Activated CD4-positive, alpha-beta T cell treated with anti-CD3 and anti-CD28 coated beads, Interleukin-2, amount 50 U/mL, for 48 hours (primary cell): ENCODE measurements around the gene STYK1.
"Not testable (repeated sequence)": the region's sequence is repeated elsewhere in the genome, so short reads cannot be mapped to it uniquely, and the experiment has no call there.

Source experiments
- DNase-seq, 2 experiments: peaks; one replicate each; pipeline ENCODE4 v3.0.0-alpha.2; 2020

STYK1 gene

DNA sequence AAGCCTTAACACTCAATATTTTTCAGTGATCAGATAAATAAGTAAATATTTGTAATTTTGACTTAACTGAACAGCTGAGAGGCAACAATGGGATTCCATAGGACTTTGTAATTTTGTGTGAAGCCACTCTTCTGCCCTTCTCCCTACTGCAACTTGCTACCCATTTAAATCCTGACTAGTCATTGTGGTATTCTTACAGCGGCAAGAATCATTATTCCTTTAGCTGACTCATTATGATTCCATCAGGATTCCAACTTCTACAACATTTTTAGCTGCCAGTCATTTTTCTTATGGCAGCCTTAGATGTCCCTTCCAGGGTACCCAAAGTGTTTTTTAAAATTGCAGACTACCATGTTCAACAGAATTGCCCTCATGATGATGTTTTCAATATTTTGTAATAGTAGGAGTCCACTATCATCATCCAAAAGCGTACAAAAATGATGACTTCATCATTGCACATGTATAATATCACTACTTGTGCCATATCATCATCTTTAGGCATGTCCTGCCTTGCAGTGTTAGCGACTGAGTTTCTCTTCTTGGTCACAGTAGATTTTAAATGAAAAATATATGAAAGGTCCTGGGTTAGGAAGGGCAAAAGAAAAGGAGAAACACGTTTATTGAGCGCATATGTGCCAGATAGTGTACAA lies 55.4 kb downstream of the STYK1 start:
- DNase-seq = no peak

DNA sequence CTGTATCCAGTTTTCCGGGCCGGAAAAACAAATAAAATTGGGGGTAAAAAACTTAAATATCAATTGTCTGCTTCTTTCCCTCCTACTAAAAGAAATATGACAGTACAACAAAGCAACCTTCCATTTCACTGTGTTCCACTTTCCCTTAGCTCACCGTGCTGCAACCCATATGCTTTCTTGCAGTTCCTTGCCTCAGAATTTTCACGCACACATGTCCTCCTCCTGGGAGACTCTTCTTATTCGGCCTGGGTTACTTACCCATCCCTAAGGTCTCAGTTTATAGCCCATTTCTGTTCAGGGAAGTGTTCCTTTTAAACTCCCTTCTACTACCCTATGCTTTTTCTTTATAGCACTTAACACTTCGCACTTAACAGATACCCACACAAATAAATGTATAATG lies 56.0 kb downstream of the STYK1 start:
- DNase-seq = no peak

DNA sequence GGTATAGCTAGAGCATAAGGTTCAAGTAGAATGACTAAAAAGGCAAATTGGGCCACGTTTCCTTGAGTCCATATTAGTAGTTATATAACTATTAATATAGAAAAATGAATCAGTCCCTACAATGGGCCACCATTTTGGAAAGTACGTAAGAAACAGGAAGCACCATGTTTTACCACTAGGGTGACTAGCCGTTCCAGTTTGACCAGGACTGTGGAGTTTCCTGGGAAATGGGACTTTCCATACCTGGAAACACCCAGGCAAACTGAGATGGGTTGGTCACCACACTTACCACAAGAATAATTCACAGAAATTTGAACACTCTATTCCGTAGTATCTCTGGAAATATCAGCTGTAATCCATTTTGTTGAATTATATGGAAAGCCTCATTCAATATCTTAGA lies 58.3 kb downstream of the STYK1 start:
- DNase-seq = no peak

DNA sequence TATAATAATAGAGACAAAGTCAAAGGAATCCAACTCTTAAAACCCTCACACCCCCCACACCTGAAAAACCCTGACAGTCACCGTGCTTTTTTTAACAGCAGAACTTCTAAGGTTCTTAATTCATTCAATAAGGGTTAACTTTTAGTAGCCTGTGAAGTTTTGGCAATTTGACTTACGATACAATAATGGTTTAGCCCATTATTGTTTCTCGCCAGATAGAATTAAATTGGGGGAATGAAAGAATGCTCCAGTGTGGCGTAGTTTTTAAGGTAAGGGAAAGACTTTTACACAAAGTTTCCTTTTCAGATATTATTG lies 59.8 kb downstream of the STYK1 start:
- DNase-seq = no peak

DNA sequence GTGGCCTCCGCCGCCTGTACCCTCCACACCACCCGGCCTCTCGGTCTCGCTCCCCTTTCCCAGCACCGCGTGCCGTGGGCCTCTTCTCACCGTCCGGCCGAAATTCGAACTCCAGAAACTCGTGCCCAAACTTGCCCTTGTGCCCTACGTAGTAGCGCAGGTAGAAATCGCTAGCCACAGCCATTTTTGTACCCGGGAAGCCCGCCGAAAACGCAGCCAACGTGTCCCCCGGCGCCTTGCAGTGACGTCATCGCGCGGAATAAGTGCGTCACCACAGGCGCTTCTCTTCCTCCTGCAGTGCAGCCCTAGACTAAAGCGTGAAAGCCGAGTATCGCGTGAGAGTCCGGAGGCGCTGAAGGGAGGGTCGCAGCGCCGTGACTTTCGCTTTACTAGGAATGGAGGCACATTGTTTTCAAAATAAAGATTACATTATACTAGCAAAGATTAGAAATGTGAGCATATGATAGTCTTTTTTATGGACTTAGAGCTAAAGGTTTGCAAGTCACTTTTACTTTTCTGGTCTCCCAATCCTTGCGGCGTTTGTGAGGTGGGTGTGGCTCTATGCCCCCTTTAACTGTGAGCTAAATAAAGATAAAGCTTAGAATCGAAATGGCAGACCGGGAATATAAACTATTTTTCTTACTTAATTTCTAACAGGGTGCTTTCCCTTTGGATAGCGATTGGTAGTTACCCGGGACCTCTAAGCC lies 60.4 kb downstream of the STYK1 start, which contains the start of gene MAGOHB:
Gene MAGOHB, minus strand, starts transcription at position 261 of the 707 bp plus-strand sequence. Its CDS starts 77 bp downstream, at position 184.
- DNase-seq = peak; percentile 99 to 100

DNA sequence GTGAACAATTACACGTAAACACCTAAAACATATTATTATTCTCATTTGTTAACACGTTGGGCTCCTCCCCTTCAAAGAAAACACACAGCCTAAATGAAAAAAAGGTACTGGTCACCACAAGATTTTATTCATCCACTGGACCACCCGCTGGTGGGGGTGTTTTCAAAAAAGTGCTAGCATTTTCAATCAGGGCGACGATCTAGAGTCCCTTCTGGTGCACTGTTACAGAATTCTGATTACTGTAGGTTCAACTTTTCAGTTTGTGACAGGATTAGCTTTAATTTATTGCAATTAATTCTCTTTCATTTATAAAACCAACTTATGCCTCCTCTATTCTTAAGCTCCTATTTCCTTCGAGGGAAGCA lies 60.9 kb downstream of the STYK1 start:
- no peak for DNase-seq

DNA sequence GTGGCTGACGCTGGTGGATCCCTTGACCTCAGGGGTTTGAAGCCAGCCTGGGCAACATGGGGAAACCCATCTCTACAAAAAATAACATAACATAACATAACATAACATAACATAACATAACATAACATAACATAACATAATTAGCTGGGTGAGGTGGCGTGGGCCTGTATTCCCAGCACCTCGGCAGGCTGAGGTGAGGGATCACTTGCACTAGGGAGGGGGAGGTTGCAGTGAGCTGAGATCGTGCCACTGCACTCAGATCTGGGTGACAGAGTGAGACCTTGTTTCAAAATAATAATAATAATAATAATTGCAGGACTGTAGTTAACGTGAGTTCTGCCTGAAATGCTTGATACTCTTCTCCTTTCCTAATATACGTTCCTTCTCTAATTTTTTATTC lies 61.7 kb downstream of the STYK1 start:
- DNase-seq = no peak

DNA sequence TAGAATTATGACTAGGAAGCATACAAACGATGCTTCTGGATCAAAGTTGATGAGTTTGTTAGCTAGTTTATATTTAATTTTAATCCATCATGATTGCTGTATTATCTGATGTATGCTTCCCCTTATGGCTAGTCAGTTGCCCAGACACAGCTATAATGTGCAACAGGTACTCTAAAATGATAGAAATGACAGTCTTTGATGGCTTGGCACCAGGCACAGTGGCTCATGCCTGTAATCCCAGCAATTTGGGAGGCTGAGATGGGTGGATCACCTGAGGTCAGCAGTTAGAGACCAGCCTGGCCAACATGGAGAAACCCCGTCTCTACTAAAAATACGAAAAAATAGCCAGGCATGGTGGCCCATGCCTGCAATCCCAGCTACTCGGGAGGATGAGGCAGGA lies 62.6 kb downstream of the STYK1 start:
- DNase-seq = not testable (repeated sequence)

DNA sequence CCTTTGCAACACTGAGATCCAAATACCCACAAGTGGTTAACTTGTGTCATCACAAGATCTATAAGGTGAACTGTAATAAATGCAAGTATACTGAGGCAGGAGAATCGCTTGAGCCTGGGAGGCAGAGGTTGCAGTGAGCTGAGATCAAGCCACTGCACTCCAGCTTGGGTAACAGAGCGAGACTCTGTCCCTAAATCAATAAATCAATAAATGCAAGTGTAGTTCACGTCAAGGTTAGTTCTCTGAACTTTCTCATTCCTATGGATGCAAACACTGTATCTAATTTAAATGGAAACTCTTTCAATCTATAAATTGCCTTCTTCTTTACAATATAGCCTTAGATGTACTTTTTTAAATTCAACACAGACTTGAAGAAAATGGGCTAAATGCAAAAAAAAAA lies 63.7 kb downstream of the STYK1 start:
- DNase-seq = no peak

DNA sequence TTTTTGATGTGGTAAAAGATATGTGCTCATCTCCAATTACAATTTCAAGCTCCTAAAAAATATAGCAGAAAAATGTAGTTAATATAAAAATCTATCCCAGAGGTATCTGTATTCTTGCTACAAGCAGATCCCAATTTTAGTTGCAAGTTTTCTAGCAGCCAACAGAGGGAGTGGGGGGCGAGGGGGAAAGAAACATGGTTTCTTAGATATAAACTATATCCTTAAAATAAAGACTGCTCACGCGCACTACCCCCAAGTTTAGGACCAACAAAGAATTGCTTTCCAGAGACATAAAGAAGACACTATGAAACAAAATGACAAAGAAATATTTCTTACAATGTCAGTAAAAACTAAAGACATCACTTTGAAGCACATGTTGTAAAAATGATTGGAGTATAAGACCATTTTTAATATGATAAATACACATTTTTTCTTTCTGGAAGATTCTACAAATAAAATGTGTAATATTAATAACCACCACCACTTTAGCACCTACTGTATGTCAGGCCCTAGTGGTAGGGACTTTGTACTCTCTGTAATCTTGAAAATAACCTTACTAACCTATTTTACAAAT lies 65.9 kb downstream of the STYK1 start:
- no peak for DNase-seq

DNA sequence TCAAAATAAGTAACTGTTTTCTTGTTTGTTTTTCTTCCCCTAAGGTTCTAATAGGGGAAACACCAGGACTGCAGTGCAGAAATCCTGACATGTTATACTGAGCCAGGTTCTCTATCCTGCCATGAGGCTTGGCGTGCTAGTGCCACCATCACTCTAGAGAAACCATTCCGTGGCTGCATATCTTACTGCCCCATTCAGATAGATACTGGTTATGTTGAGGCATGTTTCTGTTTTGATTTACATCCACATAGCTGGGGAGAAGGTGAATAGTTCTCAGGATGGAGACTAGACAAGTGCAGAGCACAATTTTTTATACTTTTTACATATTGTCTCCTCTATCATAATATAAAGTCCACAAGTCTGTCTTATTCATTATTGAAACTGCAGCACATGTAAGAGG lies 72.0 kb downstream of the STYK1 start:
- DNase-seq = no peak

DNA sequence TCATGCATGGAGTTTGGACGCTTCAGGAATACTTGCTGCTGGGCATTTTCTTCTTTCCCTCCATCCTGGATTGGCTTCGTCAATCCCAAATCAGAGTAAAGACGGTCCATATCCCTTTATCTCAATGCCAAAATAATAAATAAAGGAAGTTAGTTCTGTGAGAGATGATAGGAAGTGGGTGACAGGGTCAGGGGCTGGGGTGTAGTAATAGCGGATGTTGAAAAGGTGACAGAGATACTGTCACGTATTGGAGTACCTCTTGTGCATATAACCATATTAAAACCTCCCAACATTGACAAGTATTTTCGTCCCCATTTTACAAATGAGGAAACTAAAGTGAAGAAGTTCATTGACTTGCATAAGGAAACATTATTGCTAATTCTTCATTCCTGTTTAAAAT lies 72.9 kb downstream of the STYK1 start:
- no peak for DNase-seq

DNA sequence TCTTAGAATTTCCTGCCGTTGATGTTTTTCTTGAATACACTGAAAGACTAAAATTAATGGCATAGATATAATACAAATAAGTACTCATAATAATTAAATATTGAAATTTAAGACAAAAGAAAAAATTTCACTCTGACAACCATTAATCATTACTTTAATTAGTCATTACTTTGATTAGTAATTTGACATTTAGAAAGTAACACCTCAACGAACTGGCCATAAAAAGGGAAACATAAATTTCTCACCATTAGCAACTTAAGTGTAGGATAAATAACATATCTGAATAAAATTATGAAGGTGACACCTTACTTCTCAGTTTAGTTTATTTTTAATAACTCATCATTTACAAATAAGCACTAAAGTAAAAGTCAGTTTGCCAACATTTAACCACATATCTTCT lies 78.0 kb downstream of the STYK1 start:
- DNase-seq = no peak

DNA sequence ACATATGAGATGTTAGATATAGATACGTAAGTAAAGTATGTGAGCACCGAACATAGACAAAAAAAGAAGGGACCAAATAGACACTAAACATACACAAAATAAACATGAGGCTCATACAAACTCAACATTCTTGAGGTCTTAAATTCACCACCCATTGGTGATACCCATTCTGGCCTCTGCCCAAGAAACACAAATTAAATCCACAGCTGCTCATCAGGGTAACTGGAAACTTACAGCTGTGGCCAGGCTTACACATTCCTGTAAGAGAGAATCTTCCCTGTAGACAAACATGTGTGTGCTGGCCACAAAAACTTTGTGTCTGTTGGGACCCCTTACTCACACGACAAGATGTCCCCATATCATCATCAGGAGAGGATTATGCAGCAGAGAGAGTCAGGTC lies 82.9 kb downstream of the STYK1 start:
- DNase-seq = no peak

DNA sequence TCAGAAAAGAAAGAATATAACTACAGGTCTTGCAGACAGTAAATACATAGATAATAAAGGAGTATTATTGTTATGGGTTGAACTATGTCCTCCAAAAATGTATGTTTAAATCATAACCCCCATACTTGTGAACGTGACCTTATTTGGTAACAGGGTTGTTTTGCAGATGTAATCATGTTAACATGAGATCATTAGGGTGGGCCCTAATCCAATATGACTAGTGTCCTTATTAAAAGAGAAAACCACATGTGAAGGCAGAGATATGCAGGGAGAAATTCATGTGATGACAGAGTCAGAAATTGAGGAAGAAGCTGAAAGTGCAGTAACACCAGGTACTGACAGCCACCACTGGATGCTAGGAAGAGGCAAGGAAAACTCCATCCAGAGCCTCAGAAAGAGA lies 89.4 kb downstream of the STYK1 start:
- no peak for DNase-seq

DNA sequence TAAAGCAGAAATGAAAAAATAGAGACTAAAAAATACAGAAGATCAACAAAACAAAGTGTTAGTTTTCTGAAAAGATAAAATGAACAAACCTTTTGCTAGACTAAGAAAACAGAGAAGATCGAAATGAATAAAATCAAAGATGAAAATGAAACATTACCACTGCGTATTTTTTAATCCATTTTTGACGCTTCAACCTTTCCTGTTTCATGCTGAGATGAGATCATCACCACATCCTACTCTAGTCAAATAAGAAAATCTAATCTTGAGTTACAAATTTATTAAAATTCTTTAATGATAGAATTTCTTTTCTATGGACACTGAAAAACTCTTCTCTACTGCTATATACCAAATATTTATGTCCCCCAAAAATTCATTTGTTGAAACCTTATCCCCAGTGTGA lies 91.1 kb downstream of the STYK1 start:
- no peak for DNase-seq

DNA sequence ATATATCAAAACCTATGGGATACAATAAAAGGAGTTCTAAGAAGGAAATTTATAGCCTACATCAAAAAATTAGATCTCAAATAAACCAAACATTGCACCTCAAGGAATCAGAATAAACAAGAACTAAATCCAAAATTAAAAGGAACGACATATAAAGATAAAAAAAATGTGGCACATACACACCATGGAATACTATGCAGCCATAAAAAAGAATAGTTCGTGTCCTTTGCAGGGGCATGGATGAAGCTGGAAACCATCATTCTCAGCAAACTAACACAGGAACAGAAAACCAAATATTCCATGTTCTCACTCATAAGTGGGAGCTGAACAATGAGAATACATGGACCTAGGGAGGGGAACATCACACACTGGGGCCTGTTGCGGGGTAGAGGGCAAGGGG lies 91.7 kb downstream of the STYK1 start:
- not testable (repeated sequence) for DNase-seq

DNA sequence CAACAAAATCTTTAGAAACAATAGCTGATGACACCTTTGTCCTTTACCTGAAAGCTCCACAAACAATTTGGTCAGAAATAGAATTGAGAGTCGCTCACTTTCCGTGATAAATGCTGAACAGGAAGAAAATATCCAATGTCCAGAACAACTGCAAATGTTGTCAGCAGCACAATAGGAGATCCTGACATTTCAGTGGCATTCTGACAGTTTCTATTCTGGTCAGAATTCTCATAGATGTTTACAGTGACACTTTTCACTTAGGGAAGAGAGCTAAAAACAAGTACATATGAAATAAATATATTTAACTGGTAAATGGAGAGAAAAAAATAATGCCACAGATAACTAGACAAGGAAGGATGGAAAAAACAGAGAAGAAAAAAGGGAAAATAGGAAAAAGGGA lies 99.5 kb downstream of the STYK1 start:
- no peak for DNase-seq

DNA sequence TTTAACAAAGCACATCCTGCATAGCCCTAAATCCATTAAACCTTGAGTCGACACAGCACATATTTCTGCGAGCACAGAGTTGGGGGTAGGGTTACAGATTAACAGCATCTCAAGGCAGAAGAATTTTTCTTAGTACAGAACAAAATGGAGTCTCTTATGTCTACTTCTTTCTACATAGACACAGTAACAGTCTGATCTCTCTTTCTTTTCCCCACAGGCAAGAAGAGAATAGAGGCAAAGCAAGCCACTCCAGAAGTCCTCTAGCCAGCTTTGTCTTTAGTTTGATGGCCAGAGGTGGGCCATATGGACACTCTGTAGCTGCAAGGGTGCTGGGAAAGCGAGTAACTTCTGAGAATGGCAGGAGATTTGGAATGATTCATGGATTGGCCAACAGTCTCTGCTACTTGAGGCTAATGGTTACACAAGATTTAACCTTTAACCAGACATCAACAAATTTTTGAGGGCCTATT lies 101.8 kb downstream of the STYK1 start:
- DNase-seq = not testable (repeated sequence)

DNA sequence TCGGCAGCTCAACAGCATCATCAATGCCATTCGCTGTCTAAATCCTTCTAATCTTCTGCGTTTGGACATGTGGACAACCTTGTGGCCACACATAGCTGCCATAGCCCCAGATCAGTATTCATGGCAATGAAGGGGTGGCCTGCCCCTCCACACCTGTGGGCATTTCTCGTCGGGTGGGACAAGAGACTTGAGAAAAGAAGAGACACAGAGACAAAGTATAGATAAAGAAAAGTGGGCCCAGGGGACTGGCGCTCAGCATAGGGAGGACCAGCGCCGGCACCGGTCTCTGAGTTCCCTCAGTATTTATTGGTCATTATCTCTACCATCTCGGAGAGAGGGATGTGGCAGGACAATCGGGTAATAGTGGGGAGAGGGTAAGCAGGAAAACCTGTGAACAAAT lies 102.7 kb downstream of the STYK1 start:
- DNase-seq = no peak
